Hindlimb muscle (tissue), 1 donor: ENCODE results near the gene SEC14L5. TPM values are rescaled to one million over a fixed set of nuclear protein-coding genes. Genes with fewer than 3 reads are reported as not detected.

Source experiments
- DNase-seq: peaks from one replicate; pipeline ENCODE4 v3.0.0-alpha.2; 2013
- polyA plus RNA-seq: library from polyadenylated mRNA; unstranded; fragments of 120-200 nt; gene quantifications from one replicate; pipeline ENCODE4 v1.2.1, GENCODE V29; 2013; ENCODE audit not compliant: insufficient read length

The SEC14L5 gene
- polyA plus RNA-seq, 1 donor = 0.46 TPM

- no peak for DNase-seq
Measured at GRCh38 chr16:4987580-4988374, 29.6 kb downstream of the SEC14L5 start.

GRCh38 chr16:4988647-4989046 is 30.5 kb downstream of the SEC14L5 start:
- no peak for DNase-seq

- DNase-seq = no peak
Measured at GRCh38 chr16:4989391-4990006, 31.4 kb downstream of the SEC14L5 start.

- no peak for DNase-seq
Measured at GRCh38 chr16:4990415-4990814, 32.3 kb downstream of the SEC14L5 start.

- no peak for DNase-seq
Measured at GRCh38 chr16:4991754-4992153, 33.6 kb downstream of the SEC14L5 start.

- no peak for DNase-seq
Measured at GRCh38 chr16:4994719-4995434, 36.7 kb downstream of the SEC14L5 start.

GRCh38 chr16:5000573-5001001 is 42.5 kb downstream of the SEC14L5 start:
- no peak for DNase-seq

GRCh38 chr16:5001571-5001970 is 43.4 kb downstream of the SEC14L5 start:
- DNase-seq = no peak

- no peak for DNase-seq
Measured at GRCh38 chr16:5001986-5002385, 43.9 kb downstream of the SEC14L5 start.

GRCh38 chr16:5002699-5003143 is 44.6 kb downstream of the SEC14L5 start:
- DNase-seq = no peak

- no peak for DNase-seq
Measured at GRCh38 chr16:5003211-5003610, 45.1 kb downstream of the SEC14L5 start.

- DNase-seq = no peak
Measured at GRCh38 chr16:5003828-5004227, 45.7 kb downstream of the SEC14L5 start.

GRCh38 chr16:5004311-5004710 is 46.2 kb downstream of the SEC14L5 start:
- DNase-seq = no peak

GRCh38 chr16:5005916-5006315 is 47.8 kb downstream of the SEC14L5 start:
- no peak for DNase-seq

- DNase-seq = peak; percentile 51
Measured at GRCh38 chr16:5006348-5007193, 48.4 kb downstream of the SEC14L5 start.

GRCh38 chr16:5007256-5007655 is 49.1 kb downstream of the SEC14L5 start:
- no peak for DNase-seq

- no peak for DNase-seq
Measured at GRCh38 chr16:5008311-5008731, 50.2 kb downstream of the SEC14L5 start.

GRCh38 chr16:5010576-5011329 is 52.6 kb downstream of the SEC14L5 start:
- DNase-seq = no peak

- DNase-seq = no peak
Measured at GRCh38 chr16:5011637-5012036, 53.5 kb downstream of the SEC14L5 start.

- DNase-seq = no peak
Measured at GRCh38 chr16:5012887-5013286, 54.8 kb downstream of the SEC14L5 start.

- no peak for DNase-seq
Measured at GRCh38 chr16:5015351-5015750, 57.2 kb downstream of the SEC14L5 start.

- DNase-seq = no peak
Measured at GRCh38 chr16:5015887-5016286, 57.8 kb downstream of the SEC14L5 start.
